GM19438 (cell line): ENCODE data around the gene ENTR1.

ENCODE experiments used
- ATAC-seq: cut with Tn5 transposase; IDR thresholded peaks from one replicate; pipeline ENCODE4 v1.9.1; 2021; ENCODE audit warnings: low read depth; ENCODE audit not compliant: unreplicated experiment

ENTR1 gene

DNA sequence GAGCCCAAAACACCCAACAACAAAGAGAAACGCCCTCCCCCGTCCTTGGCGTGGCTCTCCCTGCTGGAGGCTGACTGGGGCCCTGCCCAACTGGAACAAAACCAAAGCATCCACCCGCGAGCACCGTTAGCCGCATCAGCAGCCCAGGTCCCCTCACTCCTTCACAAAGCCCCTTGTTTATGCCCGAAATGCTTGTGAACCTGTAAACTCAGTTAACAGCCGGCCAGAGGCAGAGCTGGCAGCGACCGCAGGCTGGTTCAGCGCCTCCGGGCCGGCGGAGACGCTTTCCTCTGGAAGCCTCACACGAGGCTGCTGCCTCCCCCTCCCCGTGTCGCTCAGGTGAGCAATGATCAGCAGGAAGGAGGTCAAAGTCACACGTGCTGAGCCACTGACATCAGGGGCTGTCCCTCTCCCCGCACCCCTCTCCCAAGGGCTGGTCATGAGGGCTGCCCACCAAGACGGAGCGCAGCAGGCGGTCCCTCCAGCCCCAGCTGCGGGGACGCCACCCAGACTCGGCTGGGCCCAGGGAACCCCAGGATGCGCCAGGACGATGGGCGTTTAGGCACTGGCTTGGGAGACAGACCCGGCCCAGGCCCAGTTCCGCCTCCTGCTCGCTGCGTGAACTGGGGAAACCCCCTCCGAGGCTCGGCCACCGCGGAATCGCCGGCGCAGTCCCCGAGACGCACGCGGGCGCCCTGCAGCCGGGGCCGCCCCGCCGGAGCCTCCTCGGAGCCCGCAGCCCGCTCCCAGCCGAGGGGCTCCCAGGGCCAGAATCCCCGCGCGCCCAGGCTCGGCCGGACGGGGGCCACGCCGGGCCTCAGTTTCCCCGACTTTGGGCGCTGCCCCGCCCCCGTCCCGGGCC lies 11.0 kb downstream of the ENTR1 start:
- peak; percentile 9 for ATAC-seq

GRCh38 chr9:136398286-136398685 lies 12.1 kb downstream of the ENTR1 start:
- no peak for ATAC-seq

GRCh38 chr9:136397643-136398042 lies 12.8 kb downstream of the ENTR1 start:
- no peak for ATAC-seq

- no peak for ATAC-seq
These were observed 14.2 kb downstream of the ENTR1 start for GRCh38 chr9:136396219-136396515.

DNA sequence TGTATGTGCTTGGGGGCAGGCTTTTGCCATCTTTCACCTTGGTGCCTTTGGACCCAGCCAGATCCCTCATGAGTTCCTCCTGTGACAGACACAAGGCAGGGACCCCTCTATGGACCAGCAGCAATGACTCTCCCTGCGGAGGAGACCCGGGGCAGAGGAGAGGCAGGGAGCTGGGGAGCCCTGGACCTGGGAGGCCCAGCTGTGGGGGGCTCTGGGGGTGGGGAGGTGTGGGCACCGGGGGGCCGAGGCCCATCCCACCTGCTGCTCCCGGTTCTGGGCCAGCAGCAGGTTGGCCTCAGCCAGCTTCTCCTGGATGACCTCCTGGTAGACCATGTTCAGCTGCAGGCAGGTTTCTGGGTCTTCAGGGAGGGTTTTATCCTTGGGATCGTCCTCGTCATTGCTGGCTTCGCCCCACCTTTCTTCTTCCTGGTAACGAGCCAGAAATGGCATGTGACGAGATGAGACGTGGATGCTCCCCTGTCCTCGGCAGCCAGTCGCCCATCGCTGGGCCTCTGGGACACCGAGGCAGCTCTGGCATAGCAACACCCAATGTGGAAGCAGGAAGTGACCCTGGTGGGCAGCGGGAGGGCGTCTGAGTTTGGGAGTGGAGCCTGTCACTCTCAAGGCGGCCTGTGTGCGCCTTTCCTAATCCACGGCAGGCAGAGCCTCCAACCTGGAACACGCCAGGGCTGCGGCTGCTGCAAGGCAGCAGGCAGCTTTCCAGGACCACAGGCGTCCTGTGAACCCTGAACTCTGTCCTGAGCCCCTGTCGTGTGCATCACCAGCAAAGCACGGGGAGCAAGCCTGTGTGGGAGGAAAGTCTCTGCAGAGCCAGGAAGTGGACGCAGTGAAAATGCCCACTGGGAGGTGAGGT lies 14.8 kb downstream of the ENTR1 start:
- no peak for ATAC-seq

GRCh38 chr9:136395020-136395340 lies 15.4 kb downstream of the ENTR1 start:
- ATAC-seq: no peak

DNA sequence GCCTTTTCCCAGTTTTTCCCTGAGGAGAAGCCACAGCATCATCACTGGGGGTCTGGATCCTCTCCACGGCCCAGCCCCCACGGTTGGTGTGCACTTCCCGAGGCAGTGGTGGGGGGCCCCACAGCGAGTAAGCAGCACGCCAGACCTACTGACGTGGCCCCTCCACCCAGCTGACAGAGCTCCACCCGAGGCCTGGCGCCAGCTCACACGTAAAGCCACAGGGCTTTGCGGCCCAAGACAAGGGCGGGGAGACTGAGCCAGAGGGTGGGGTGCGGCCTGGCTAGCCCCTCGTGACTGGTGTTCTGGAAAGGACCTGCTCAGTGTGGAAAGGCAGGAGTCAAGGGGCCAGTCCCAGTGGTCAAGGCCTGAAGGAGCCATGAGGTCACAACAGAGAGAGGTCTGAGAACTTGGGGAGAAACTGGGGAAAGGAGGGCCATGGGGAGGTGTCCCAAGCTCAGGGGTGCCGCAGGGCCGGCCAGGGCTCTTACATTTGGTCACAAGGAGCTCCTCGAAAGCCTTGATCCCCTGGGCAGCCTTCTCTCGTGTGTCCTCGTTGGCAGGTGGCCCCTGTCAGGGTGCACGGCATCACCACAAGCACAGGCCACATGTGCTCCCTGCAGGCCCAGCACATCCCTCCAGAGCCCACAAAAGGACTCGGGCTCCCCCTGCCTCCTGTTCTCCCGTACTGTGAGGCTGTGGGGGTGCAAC lies 15.9 kb downstream of the ENTR1 start:
- ATAC-seq: no peak

- ATAC-seq: no peak
These were observed 16.9 kb downstream of the ENTR1 start for GRCh38 chr9:136393531-136393930.

DNA sequence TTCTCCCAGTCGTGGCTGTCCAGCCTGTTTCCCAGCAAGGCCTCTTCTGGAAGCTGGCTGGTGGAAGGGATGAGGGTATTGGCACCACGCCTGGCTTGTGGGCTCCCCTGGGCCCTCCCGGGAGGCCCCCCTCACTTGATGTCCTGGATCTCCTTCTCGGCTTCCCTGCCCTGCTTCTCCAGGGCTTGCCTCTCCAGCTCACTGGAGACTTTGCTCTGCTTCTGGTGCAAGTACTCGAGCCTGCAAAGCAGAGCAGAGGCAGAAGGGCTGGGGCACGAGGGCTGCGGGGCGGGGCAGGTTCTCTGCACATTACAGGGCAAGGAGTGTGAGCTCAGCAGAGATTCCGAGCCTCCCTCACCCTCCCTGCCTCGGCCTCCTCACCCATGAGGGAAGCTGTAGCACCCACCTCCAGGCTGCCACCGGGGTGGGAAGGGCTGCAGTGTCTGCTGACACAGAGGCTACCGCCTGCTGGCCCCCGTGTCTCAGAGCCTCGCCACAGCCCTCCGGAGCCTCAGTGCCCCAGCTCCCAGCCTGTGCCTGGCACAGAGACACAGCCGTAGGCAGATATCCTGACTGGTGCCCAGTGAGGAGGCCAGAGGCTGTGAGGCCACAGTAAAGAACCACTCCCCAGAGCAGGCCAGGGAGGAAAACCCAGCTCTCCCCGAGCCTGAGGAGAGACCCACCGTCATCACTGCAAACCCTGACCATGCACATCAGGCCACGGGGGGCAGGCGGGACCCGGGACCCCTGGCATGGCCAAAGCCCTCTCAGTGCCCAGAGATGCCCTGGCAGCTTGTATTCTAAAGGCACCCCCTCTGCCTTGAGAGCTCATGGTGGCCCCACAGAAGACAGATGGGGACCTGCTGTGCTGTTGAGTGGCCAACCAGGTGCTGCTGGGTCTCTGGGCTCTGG lies 17.6 kb downstream of the ENTR1 start:
- ATAC-seq: no peak

GRCh38 chr9:136391737-136392537 lies 18.5 kb downstream of the ENTR1 start:
- no peak for ATAC-seq

DNA sequence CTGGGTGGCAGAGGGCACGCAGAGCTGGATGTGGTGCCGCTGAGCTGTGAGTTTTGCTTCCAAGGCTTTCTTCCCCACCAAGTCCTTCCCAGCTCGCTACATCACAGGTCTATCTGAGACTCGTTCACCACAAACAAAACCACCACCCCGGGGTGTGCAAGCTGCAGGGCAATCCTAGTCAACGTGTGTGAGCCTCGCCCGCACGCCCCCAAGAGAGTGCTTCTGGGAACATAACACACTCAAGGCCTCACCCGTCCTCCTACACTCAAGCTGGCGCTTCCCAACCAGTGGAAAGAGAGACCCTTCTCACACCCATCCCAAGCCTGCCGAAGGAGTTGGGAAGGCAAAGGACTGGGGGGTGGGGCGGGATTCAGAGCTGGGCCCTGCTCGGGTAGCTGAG lies 21.0 kb downstream of the ENTR1 start:
- ATAC-seq: no peak

DNA sequence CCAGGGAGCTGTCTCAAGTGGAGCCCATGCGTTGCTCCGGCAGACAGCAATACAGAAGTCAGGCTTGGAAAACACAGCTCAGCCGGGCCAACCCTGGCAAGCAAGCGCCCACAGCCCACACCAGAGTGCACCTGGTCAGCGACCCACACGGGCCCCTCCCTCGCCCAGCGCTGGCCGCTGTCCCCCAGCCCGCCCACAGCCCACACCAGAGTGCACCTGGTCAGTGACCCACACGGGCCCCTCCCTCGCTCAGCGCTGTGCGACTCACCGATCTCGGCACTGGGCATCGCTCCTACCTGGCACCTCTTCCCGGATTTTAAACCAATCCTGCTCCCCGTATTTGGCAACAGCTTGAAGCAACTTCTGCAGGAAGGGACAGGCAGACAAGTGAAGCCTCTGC lies 23.2 kb downstream of the ENTR1 start:
- no peak for ATAC-seq

DNA sequence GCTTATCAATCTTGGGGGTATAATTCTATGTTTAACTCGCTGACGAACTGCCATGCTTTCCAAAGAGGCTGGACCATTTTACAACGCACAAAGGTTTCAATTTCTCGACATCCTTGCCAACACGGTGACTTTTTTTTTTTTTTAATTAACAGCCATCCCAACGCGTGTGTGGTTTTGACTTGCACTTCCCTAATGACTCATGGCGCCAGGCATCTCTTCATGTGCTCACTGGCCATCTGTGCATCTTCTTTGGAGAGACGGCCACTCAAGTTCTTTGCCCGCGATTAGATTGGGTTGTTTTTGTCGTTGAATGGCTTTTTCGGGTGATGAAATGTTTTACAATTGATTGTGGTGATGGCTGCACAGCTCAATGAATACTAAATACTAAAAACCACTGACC lies 24.4 kb downstream of the ENTR1 start:
- no peak for ATAC-seq

DNA sequence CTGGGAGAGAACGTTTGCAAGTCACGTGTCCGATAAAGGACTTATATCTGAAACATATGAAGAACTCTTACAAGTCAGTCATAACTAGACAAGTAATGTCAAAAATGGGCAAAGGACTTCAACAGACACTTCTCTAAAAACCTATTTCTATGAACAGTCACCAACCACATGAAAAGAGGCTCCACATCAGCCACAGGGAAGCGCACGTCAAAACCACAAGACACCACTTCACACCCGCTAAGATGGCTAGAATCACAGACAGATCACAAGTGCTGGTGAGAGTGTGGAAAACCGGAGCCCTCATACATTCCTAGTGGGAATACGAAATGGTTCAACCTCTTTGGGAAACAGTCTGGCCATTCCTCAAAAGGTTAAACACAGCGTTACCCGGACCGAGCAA lies 25.4 kb downstream of the ENTR1 start:
- no peak for ATAC-seq

DNA sequence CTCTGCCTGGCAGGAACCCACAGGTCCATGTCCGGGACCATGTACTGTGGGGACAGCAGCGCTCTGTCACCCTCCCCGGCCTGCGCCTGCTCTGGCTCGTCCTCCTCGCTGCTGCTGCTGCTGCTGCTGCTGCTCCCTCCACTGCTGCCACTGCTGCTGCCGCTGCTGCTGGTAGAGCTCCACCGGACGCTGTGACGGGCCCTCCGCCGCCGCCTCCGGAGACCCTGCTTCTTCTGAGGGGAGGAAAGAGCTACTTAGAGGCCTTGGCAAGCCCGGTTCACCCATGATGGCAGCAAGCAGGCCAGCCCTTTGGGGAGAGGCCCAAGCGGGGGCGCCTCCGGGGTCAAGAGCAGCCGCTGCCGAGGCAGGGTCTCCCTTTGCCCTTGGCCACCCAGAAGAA lies 27.0 kb downstream of the ENTR1 start:
- ATAC-seq: no peak

DNA sequence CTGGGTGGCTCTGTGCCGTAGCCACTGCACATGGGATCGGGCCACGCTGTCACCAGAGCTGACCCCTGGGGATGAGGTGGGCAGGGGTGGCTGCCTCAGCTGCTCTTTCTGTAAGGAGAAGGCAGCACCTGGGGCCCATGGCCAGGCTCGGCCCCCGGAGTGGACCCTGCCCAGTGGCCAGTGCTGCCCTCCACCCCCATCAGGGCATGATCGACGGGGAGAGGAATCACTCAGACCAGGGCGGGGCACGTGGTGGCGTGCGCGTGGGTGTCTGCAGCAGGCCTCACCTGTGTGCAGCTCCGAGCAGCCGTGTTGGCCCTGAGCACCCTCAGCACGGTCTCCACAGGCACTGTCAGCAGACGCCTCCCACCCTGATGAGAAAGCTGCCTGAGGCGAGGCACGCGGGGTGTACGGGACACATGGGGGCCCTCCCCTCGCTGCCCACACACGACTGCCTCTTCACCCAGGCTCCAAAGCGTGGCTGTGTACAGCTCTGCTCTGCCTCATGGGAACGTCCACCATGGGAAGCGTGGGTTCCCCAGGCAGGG lies 28.4 kb downstream of the ENTR1 start:
- no peak for ATAC-seq

DNA sequence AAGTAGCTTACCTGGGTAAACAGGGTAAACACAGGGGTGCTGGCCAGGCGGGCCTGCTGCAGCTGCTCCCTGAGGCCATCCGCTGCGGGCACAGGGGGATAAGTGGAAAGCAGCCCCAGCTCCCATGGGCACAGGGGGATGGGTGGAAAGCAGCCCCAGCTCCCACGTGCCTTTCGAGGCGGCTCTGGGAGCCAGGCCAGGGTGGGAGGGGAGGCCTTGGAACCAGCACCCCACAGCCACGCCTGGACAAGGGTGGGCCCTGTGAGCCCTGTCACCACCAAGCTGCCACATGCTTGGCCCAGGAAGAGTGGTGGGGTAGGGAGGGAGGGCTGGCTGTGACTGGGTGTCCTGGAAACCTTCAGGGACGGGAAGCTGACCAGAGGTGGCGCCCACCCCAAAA lies 29.1 kb downstream of the ENTR1 start:
- ATAC-seq: no peak

DNA sequence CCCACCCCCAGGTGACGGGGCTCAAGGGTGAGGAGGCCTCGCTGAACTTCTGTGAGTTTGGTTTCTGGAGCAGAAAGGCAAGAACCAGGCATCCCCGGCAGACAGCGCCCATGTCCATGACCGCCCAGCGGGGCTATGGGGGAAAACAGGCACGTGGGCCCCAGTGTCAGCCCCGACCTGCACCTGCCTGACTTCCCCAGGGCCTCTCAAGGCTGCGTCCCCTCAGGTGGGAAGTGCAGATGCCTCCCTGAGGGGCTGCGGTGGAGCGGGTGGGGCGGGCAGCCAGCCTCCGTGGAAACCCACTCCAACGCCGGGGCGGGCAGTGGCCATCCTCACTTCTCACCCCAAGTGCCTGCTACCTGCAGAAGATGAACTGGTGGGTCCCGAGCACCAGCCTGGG lies 30.0 kb downstream of the ENTR1 start:
- no peak for ATAC-seq

GRCh38 chr9:136379891-136380290 lies 30.5 kb downstream of the ENTR1 start:
- no peak for ATAC-seq
